ENCODE data around the gene R3HDM4.

The R3HDM4 gene

DNA sequence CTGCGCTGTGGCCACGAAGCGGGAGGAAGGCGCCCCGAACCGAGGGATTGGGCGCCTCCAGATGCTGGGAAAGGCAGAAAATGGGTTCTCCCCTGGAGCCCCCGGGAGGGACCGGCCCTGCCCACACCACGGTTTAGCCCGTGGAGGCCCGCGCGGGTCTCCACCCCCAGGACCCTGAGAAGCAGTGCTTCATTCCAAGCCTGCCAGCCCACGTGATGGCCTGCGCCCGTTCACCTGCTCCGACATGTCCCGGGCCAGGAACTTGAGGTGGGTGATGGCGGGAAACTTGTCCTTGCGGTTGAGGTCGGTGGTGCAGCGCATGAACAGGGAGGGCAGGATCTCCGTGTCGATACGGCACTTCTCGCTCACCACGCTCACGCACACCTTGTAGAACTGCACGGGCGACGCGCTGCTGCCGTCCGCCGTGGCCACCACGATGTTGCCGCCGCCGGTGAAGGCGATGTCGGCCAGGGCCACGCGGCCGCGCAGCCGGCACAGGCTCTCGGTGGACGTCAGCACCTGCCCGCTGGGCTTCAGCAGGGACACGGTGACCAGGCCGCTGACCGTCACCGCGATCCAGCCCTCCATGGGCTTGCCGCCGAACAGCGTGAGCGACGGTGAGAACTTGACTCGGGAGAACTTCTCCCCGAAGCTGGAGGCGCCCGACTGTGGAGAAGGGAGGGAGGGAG lies 27.3 kb downstream of the R3HDM4 start:
- Histone ChIP-seq H3K27ac (no peak overlapping the region), H3K9ac (no peak overlapping the region), H3K27me3 (ENCODE audit: control insufficient read depth, insufficient read depth, low read length) (no peaks in the 10 kb centered on the region), H3K9me3 (ENCODE audit: control insufficient read depth, low read length) (no peaks in the 10 kb centered on the region), H3K36me3 (ENCODE audit: control insufficient read depth, insufficient read depth, low read length) (no peaks in the 10 kb centered on the region), H3K4me3 (ENCODE audit: low read depth, low read length) (no peak overlapping the region), H3K4me1 (no peaks in the 10 kb centered on the region), H2AFZ (no peak overlapping the region), H3K79me2 (peaks cover 12% of the 10 kb centered on the region), H3K4me2 (ENCODE audit: low read length) (no peak overlapping the region)
- TF ChIP-seq, protein P1, sequence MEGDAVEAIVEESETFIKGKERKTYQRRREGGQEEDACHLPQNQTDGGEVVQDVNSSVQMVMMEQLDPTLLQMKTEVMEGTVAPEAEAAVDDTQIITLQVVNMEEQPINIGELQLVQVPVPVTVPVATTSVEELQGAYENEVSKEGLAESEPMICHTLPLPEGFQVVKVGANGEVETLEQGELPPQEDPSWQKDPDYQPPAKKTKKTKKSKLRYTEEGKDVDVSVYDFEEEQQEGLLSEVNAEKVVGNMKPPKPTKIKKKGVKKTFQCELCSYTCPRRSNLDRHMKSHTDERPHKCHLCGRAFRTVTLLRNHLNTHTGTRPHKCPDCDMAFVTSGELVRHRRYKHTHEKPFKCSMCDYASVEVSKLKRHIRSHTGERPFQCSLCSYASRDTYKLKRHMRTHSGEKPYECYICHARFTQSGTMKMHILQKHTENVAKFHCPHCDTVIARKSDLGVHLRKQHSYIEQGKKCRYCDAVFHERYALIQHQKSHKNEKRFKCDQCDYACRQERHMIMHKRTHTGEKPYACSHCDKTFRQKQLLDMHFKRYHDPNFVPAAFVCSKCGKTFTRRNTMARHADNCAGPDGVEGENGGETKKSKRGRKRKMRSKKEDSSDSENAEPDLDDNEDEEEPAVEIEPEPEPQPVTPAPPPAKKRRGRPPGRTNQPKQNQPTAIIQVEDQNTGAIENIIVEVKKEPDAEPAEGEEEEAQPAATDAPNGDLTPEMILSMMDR (IDR thresholded peaks at IDR 0.05) = no peak

DNA sequence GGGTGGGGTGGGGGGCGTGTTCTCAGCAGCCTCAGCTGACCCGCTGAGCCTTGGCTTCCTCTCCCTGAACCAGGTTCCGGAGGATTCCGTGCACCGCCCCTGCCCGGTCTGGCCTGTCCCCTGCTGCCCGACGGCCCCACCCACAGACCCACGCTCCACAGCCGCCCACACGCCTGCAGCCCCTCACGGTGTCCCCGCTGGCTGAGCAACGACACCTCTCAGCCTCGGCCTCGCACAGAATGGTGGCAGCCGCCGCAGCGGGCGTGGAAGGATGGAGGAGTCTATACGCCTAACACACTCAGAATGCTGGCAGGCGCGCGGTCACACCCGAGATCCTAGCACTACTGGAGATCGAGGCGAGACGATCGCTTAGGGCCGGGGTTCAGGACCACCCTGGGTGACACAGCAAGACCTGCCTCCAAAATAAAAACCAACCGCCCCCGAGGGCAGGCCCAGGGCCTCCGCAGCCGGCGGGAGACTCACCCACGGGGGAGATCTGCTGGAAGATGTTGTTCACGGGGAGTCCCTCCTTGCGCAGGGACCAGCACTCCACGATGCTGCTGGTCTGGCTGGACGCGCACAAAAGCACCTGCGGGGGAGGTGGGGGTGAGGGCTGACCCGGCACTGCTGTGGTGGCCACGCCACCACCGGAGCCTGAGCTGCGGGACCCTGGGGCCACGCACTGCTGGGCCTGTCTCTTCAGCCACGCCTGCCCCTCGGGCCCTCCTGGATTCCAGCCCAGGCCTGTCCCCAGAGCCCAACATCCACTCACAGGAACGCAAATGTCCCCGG lies 28.4 kb downstream of the R3HDM4 start:
- TF ChIP-seq, protein P1 (IDR thresholded peaks at IDR 0.05) = no peak
- Histone ChIP-seq H3K27me3 (ENCODE audit: control insufficient read depth, insufficient read depth, low read length) (no peaks in the 10 kb centered on the region), H3K4me1 (no peaks in the 10 kb centered on the region), H3K9me3 (ENCODE audit: control insufficient read depth, low read length) (no peaks in the 10 kb centered on the region), H3K9ac (no peak overlapping the region), H3K4me3 (ENCODE audit: low read depth, low read length) (no peak overlapping the region), H2AFZ (no peak overlapping the region), H3K4me2 (ENCODE audit: low read length) (no peak overlapping the region), H3K36me3 (ENCODE audit: control insufficient read depth, insufficient read depth, low read length) (no peaks in the 10 kb centered on the region), H3K27ac (no peak overlapping the region), H3K79me2 (peaks cover 12% of the 10 kb centered on the region)

DNA sequence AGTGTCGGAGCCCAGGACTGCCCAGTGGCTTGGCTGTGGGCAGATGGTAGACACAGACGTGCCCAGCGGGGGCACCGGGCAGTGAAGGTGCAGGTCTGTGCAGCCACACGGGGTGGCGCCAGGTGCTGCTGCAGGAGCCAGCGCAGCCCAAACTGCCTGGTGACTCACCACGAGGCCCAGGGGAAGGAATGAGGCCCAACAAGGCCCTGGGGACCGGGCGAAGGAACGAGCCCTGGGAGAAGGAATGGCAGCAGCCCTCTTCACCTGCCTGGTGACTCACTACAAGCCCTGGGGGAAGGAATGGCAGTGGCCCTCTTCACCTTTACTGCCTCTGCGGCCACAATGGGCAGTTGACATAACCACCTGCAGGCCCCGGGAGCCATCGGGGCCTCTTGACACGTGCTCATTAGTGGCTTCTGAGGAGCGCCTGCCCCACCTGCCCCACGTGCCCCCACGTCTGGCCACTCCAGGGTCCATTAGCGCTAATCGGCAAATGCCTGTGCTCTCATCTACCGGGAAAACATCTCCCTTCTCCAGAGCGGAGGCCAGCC lies 29.3 kb downstream of the R3HDM4 start:
- H3K36me3 ChIP-seq (ENCODE audit: control insufficient read depth, insufficient read depth, low read length) = no peaks in the 10 kb centered on the region

DNA sequence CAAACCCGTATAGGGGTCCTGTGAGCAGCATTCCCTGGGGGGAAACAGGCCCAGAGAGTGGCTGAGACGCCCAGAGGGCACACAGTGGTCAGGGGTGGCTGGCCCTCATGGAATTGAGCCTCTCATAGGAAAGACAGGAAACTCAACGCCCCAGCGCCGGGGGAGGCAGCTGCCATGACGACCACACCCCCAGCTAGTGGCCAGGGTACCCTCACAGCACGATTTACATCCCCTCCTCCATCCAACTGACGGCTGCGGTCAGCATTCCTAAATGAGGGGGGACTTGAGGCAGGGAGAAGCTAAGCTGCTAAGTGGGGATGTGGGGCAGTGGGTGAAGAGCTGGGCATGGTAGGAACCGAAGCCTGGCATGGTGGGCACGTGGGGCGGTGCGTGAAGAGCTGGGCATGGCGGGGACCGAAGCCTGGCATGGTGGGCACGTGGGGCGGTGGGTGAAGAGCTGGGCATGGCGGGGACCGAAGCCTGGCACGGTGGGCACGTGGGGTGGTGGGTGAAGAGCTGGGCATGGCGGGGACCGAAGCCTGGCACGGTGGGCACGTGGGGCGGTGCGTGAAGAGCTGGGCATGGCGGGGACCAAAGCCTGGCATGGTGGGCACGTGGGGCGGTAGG lies 30.0 kb downstream of the R3HDM4 start:
- Histone ChIP-seq H3K9me3 (ENCODE audit: control insufficient read depth, low read length) (no peaks in the 10 kb centered on the region), H3K4me2 (ENCODE audit: low read length) (no peak overlapping the region), H3K9ac (no peak overlapping the region), H3K79me2 (peaks cover 12% of the 10 kb centered on the region), H3K27ac (no peak overlapping the region), H2AFZ (no peak overlapping the region), H3K27me3 (ENCODE audit: control insufficient read depth, insufficient read depth, low read length) (no peaks in the 10 kb centered on the region), H3K4me1 (no peaks in the 10 kb centered on the region), H3K4me3 (ENCODE audit: low read depth, low read length) (no peak overlapping the region), H3K36me3 (ENCODE audit: control insufficient read depth, insufficient read depth, low read length) (no peaks in the 10 kb centered on the region)
- TF ChIP-seq, protein P1 (IDR thresholded peaks at IDR 0.05) = no peak

More for the DNA sequence above, 29.3 kb downstream of the R3HDM4 start:
- Histone ChIP-seq H3K4me2 (ENCODE audit: low read length) (no peak overlapping the region), H3K27me3 (ENCODE audit: control insufficient read depth, insufficient read depth, low read length) (no peaks in the 10 kb centered on the region), H3K9ac (no peak overlapping the region), H3K27ac (no peak overlapping the region), H3K4me3 (ENCODE audit: low read depth, low read length) (no peak overlapping the region), H3K4me1 (no peaks in the 10 kb centered on the region), H3K79me2 (peaks cover 12% of the 10 kb centered on the region), H3K9me3 (ENCODE audit: control insufficient read depth, low read length) (no peaks in the 10 kb centered on the region), H2AFZ (no peak overlapping the region)
- TF ChIP-seq, protein P1 (IDR thresholded peaks at IDR 0.05) = no peak

Measured in parathyroid adenoma (tissue), 2 donors.